ENCODE data around the gene EIF6. TPM values are rescaled to one million over a fixed set of nuclear protein-coding genes. Genes with fewer than 3 reads are reported as not detected.

Gene EIF6
- total and polyA plus RNA-seq, 9 of the 15 experiments (the other 6 are each of a cell fraction or from before 2014, with no cell fraction given): 165 to 832 (median 229) TPM

DNA sequence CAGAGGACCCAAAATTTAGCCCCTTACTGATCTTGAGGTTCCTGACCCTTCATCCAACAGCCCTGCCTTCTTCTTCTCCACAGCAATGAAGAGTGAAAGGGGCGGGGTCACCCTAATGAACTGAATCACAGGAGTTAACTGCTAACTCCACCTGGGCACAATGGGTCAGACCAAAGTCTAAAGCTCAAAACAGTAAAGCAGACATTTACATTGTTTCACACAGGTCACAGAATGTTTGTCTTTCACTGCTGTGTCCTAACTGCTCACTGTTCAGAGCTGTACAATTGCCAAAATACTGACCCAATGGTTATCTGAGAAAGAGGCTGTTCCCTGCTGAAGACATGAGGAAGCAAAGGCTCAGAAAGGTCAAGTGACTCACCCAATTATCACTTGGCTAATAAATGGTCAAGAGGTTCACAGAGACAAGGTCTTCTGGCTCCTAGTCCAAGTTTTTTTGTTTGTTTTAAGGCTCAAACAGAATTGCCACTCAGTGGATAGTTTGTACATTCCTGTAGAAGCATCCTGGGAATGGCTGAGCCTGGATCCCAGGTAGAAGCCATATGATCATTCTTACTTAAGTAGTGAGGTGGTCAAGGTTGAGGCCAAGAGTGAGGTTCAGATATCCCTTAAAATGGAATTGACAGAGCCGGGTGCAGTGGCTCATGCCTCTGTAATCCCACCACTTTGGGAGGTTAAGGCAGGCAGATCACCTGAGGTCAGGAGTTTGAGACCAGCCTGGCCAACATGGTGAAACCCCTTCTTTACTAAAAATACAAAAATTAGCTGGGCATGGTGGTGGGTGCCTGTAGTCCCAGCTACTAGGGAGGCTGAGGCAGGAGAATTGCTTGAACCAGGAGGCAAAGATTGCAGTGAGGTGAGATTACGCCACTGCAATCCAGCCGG lies 42.8 kb upstream of the EIF6 start (continued):
- TF ChIP-seq, protein P1, sequence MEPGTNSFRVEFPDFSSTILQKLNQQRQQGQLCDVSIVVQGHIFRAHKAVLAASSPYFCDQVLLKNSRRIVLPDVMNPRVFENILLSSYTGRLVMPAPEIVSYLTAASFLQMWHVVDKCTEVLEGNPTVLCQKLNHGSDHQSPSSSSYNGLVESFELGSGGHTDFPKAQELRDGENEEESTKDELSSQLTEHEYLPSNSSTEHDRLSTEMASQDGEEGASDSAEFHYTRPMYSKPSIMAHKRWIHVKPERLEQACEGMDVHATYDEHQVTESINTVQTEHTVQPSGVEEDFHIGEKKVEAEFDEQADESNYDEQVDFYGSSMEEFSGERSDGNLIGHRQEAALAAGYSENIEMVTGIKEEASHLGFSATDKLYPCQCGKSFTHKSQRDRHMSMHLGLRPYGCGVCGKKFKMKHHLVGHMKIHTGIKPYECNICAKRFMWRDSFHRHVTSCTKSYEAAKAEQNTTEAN (CRISPR knock-in tag; IDR thresholded peaks at IDR 0.05): no peak
- TF ChIP-seq ZNF507 (tag; conservative IDR thresholded peaks at IDR 0.05) (no peak), KHSRP (IDR thresholded peaks at IDR 0.05) (no peak), GTF2F1 (IDR thresholded peaks at IDR 0.05; ENCODE audit: low read depth, low read length) (no peak), SMARCA5 (IDR thresholded peaks at IDR 0.05) (no peak), EP300 (IDR thresholded peaks at IDR 0.05; ENCODE audit: low read length) (peak; percentile 38; the same call in 1 of the 2 replicates), MTA2 (IDR thresholded peaks at IDR 0.05; ENCODE audit: low read depth) (0 out of 2 replicates have a peak, but pooled peaks have one; percentile 12), MCM5 (IDR thresholded peaks at IDR 0.05; ENCODE audit: low read depth) (no peak), SMARCB1 (IDR thresholded peaks at IDR 0.05; ENCODE audit: insufficient read length, low read depth) (no peak), ZNF217 (CRISPR knock-in tag; IDR thresholded peaks at IDR 0.05) (no peak), TEAD2 (tag; IDR thresholded peaks at IDR 0.05) (no peak), YY1 (IDR thresholded peaks at IDR 0.05; ENCODE audit: borderline replicate concordance in 1 of 3, control insufficient read depth in 1 of 3, extremely low read depth in 1 of 3, insufficient read depth in 3 of 3, insufficient read length in 1 of 3, insufficient replicate concordance in 2 of 3, low read depth in 1 of 3, low read length in 2 of 3) (no peak), POU5F1 (IDR thresholded peaks at IDR 0.05; ENCODE audit: borderline replicate concordance, low read depth, low read length, partially characterized antibody) (no peak), NR2C1 (IDR thresholded peaks at IDR 0.05) (peak; percentile 56; the same call in 1 of the 2 replicates), NR2C1 (tag; IDR thresholded peaks at IDR 0.05) (peak; percentile 83), NRF1 (conservative IDR thresholded peaks at IDR 0.05 in 1 of 2, IDR thresholded peaks at IDR 0.05 in 1 of 2) (no peak)
- TF ChIP-seq, protein P2, sequence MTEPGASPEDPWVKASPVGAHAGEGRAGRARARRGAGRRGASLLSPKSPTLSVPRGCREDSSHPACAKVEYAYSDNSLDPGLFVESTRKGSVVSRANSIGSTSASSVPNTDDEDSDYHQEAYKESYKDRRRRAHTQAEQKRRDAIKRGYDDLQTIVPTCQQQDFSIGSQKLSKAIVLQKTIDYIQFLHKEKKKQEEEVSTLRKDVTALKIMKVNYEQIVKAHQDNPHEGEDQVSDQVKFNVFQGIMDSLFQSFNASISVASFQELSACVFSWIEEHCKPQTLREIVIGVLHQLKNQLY (CRISPR knock-in tag; conservative IDR thresholded peaks at IDR 0.05): no peak
- TF ChIP-seq, protein P3, sequence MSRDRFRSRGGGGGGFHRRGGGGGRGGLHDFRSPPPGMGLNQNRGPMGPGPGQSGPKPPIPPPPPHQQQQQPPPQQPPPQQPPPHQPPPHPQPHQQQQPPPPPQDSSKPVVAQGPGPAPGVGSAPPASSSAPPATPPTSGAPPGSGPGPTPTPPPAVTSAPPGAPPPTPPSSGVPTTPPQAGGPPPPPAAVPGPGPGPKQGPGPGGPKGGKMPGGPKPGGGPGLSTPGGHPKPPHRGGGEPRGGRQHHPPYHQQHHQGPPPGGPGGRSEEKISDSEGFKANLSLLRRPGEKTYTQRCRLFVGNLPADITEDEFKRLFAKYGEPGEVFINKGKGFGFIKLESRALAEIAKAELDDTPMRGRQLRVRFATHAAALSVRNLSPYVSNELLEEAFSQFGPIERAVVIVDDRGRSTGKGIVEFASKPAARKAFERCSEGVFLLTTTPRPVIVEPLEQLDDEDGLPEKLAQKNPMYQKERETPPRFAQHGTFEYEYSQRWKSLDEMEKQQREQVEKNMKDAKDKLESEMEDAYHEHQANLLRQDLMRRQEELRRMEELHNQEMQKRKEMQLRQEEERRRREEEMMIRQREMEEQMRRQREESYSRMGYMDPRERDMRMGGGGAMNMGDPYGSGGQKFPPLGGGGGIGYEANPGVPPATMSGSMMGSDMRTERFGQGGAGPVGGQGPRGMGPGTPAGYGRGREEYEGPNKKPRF (IDR thresholded peaks at IDR 0.05; ENCODE audit: low read depth, low read length): no peak
- TF ChIP-seq, protein P4, sequence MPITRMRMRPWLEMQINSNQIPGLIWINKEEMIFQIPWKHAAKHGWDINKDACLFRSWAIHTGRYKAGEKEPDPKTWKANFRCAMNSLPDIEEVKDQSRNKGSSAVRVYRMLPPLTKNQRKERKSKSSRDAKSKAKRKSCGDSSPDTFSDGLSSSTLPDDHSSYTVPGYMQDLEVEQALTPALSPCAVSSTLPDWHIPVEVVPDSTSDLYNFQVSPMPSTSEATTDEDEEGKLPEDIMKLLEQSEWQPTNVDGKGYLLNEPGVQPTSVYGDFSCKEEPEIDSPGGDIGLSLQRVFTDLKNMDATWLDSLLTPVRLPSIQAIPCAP (CRISPR knock-in tag; IDR thresholded peaks at IDR 0.05; ENCODE audit: borderline replicate concordance): no peak
- TF ChIP-seq, protein P5, sequence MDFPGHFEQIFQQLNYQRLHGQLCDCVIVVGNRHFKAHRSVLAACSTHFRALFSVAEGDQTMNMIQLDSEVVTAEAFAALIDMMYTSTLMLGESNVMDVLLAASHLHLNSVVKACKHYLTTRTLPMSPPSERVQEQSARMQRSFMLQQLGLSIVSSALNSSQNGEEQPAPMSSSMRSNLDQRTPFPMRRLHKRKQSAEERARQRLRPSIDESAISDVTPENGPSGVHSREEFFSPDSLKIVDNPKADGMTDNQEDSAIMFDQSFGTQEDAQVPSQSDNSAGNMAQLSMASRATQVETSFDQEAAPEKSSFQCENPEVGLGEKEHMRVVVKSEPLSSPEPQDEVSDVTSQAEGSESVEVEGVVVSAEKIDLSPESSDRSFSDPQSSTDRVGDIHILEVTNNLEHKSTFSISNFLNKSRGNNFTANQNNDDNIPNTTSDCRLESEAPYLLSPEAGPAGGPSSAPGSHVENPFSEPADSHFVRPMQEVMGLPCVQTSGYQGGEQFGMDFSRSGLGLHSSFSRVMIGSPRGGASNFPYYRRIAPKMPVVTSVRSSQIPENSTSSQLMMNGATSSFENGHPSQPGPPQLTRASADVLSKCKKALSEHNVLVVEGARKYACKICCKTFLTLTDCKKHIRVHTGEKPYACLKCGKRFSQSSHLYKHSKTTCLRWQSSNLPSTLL (IDR thresholded peaks at IDR 0.05): no peak

Data from K562 (cell line).